Stomach (tissue), 4 donors: Measurements from ENCODE around the gene BRD7.

Experiments
- EP300 ChIP-seq: sonication (generic); formaldehyde crosslinking; IDR thresholded peaks from one replicate; pipeline ENCODE4 v1.6.1; 2017; ENCODE audit warnings: antibody characterized with exemption
- POLR2A ChIP-seq, 4 donors: fragments of 450-650 bp; IDR thresholded peaks; one replicate each; pipeline ENCODE4 v1.6.1; 2016; ENCODE audit warnings: antibody characterized with exemption in 4 of 4, control low read depth in 2 of 4, mild to moderate bottlenecking in 1 of 4, moderate library complexity in 1 of 4
- POLR2AphosphoS5 ChIP-seq, 3 donors: sonication (generic); formaldehyde crosslinking; IDR thresholded peaks; one replicate each; pipeline ENCODE4 v1.6.1; 2016; ENCODE audit warnings: antibody characterized with exemption in 3 of 3
- TF ChIP-seq, protein P1 (sequence below), 7 experiments: fragments of 450-650 bp in 4 of 7; fragments of 200-600 bp in 3 of 7; sonication (generic) in 3 of 7; IDR thresholded peaks; one replicate each; pipeline ENCODE4 v1.5.1; 2016 to 2019; ENCODE audit warnings: antibody characterized with exemption in 7 of 7, control low read depth in 2 of 7, mild to moderate bottlenecking in 1 of 7

DNA sequence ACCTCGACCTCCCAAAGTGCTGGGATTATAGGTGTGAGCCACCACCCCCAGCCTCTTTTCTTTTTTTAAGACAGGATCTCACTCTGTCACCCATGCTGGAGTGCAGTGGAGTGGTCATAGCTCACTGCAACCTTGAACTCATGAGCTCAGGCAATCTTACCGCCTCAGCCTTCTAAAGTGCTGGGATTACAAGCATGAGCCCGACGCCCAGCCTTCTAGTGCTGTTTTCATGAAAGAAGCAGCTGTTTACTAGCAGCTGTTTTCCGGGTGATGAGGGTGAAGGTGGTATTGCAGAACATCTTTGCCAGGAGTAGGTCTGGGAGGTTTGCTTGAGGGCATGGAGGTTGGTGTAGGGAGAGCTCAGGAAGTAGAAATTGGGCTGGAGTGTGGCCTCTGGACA, 100.4 kb downstream of the BRD7 start:
- TF ChIP-seq, protein P1, sequence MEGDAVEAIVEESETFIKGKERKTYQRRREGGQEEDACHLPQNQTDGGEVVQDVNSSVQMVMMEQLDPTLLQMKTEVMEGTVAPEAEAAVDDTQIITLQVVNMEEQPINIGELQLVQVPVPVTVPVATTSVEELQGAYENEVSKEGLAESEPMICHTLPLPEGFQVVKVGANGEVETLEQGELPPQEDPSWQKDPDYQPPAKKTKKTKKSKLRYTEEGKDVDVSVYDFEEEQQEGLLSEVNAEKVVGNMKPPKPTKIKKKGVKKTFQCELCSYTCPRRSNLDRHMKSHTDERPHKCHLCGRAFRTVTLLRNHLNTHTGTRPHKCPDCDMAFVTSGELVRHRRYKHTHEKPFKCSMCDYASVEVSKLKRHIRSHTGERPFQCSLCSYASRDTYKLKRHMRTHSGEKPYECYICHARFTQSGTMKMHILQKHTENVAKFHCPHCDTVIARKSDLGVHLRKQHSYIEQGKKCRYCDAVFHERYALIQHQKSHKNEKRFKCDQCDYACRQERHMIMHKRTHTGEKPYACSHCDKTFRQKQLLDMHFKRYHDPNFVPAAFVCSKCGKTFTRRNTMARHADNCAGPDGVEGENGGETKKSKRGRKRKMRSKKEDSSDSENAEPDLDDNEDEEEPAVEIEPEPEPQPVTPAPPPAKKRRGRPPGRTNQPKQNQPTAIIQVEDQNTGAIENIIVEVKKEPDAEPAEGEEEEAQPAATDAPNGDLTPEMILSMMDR (IDR thresholded peaks at IDR 0.05): no peak
- TF ChIP-seq POLR2AphosphoS5 (IDR thresholded peaks at IDR 0.05): no peak
- TF ChIP-seq EP300: no peak
- TF ChIP-seq POLR2A (IDR thresholded peaks at IDR 0.05): no peak
